Measurements from ENCODE around the gene MASP1. TPM values are rescaled to one million over a fixed set of nuclear protein-coding genes. Genes with fewer than 3 reads are reported as not detected.

The MASP1 gene
- total RNA-seq, 1 experiment from 2014 or later, result 1.0 TPM

GRCh38 chr3:187292631-187293515 is 1.3 kb upstream of the MASP1 start:
- Histone ChIP-seq H3K18ac (ENCODE audit: insufficient read length, low read depth, low read length) (no peak overlapping the region), H3K79me2 (ENCODE audit: insufficient read depth, low read length) (no peaks in the 10 kb centered on the region), H3K23me2 (ENCODE audit: insufficient read length, low read depth, low read length, poor library complexity, severe bottlenecking) (peaks cover 7% of the 10 kb centered on the region), H3K4me2 (ENCODE audit: insufficient read depth, insufficient read length, low read length) (no peak overlapping the region), H2BK15ac (ENCODE audit: low read depth, low read length) (no peak overlapping the region), H4K91ac (ENCODE audit: insufficient read length, low read depth, low read length) (no peak overlapping the region), H3K27ac (ENCODE audit: insufficient read length, low read depth, low read length) (no peak overlapping the region), H2AK5ac (ENCODE audit: insufficient read length, low read length) (no peak overlapping the region), H3K79me1 (ENCODE audit: insufficient read depth, low read depth, low read length, poor library complexity, severe bottlenecking) (no peaks in the 10 kb centered on the region), H3K27me3 (ENCODE audit: insufficient read depth, low read length) (no peaks in the 10 kb centered on the region), H2BK120ac (ENCODE audit: low read depth, low read length, poor library complexity, severe bottlenecking) (no peak overlapping the region), H4K5ac (ENCODE audit: insufficient read length, low read depth, low read length) (no peak overlapping the region), H3K14ac (ENCODE audit: insufficient read depth, low read length) (no peak overlapping the region), H3K4me1 (ENCODE audit: insufficient read depth, low read length) (peaks cover 13% of the 10 kb centered on the region), H3K9ac (ENCODE audit: extremely low read depth, insufficient read length, low read length) (no peak overlapping the region), H2AFZ (ENCODE audit: low read length) (no peak overlapping the region), H3K23ac (ENCODE audit: insufficient read length, low read depth, low read length) (no peak overlapping the region), H2BK20ac (ENCODE audit: low read depth, low read length, poor library complexity, severe bottlenecking) (no peak overlapping the region), H2BK12ac (ENCODE audit: insufficient read length, low read depth, low read length) (no peak overlapping the region), H2BK5ac (ENCODE audit: insufficient read length, low read length) (no peak overlapping the region), H4K8ac (replicated peaks; ENCODE audit: insufficient read length, low read depth, low read length) (no peak overlapping the region), H3K56ac (ENCODE audit: insufficient read length, low read depth, low read length) (no peak overlapping the region), H3K9me3 (ENCODE audit: control insufficient read depth, low read depth, low read length) (no peaks in the 10 kb centered on the region), H3T11ph (ENCODE audit: low read length) (no peak overlapping the region), H4K20me1 (ENCODE audit: control insufficient read depth, insufficient read depth, insufficient read length) (no peaks in the 10 kb centered on the region), H3K4ac (ENCODE audit: low read depth, low read length) (no peak overlapping the region)
- no peak overlapping the region for H3K27ac Mint-ChIP-seq
- peak overlapping the region in 1 of 2 experiments; percentile 18; a peak in 1 of 5 replicates for H3K4me3 Mint-ChIP-seq
- H3K9me3 Mint-ChIP-seq, result no peaks in the 10 kb centered on the region
- no CpG with 5 or more reads among the region's 5 CpGs for WGBS (ENCODE audit: extremely low coverage, insufficient read length, low lambda C conversion rate)
- TF ChIP-seq CTCF (conservative IDR thresholded peaks at IDR 0.05), result no peak
- no peaks in the 10 kb centered on the region for H3K36me3 Mint-ChIP-seq (ENCODE audit: insufficient read depth in 1 of 3, low read depth in 3 of 3)
- peaks cover 37 to 46% of the 10 kb centered on the region in 2 experiments for H3K4me1 Mint-ChIP-seq
- H3K27me3 Mint-ChIP-seq (ENCODE audit: low read depth), result peaks cover 19% of the 10 kb centered on the region
- no peak for DNase-seq

All from H9 (cell line).